HCT116 (cell line): ENCODE results near the gene CLDN12. TPM values are rescaled to one million over a fixed set of nuclear protein-coding genes. Genes with fewer than 3 reads are reported as not detected.

Experiments used
- ATAC-seq: fragments of 200-7000 bp; cut with Tn5 transposase; 2 replicates; pipeline ENCODE4 v1.9.1; 2020; ENCODE audit warnings: mild to moderate bottlenecking, moderate library complexity
- BruUV-seq: library from RNA; stranded (reverse); fragments of 400-500 nt; replicated peaks from 2 replicates; lab custom pipeline; 2021; lab: Mats Ljungman, UMichigan
- CTCF ChIA-PET: fragments of 300-600 bp; sonication (Branson Sonifier 250); formaldehyde crosslinking; loops from one replicate; lab custom pipeline; 2021; ENCODE audit warnings: antibody characterized with exemption; lab: Charles Lee
- POLR2A ChIA-PET: fragments of 300-600, 350-600 bp; sonication (Branson Sonifier 250); formaldehyde crosslinking; loops from one replicate; lab custom pipeline; 2021; ENCODE audit warnings: antibody characterized with exemption; lab: Charles Lee
- RAD21 ChIA-PET, 2 experiments: fragments of 300-600 bp; sonication (Branson Sonifier 250); formaldehyde crosslinking; loops; one replicate each; lab custom pipeline; 2023; ENCODE audit warnings: low total read pairs in 2 of 2; ENCODE audit not compliant: uncharacterized antibody in 2 of 2, unreplicated experiment in 2 of 2, low non-redundant PET in 1 of 2; lab: Charles Lee
- DNase-seq: peaks from one replicate; pipeline ENCODE4 v3.0.0-alpha.2; 2010; ENCODE audit warnings: low read depth, low spot score
- H2AFZ ChIP-seq: fragments of 200-600 bp; shearing (Covaris generic), sonication (generic); 2 replicates; pipeline ENCODE4 v1.6.1; 2017; ENCODE audit warnings: low read depth, mixed run types, mixed read lengths, antibody characterized with exemption, low read length; ENCODE audit not compliant: poor library complexity, severe bottlenecking
- H3K27ac ChIP-seq: 2 replicates; pipeline ENCODE4 v1.5.1; 2012; ENCODE audit warnings: low read depth, low read length
- H3K27me3 ChIP-seq: fragments of 200-600 bp; sonication (generic); 2 replicates; pipeline ENCODE4 v1.6.1; 2016; ENCODE audit warnings: mixed run types, low read length, mixed read lengths; ENCODE audit not compliant: insufficient read depth
- H3K36me3 ChIP-seq, 2 experiments: fragments of 200-500 bp in 1 of 2; fragments of 200-600 bp in 1 of 2; sonication (Bioruptor generic) in 1 of 2; sonication (generic) in 1 of 2; 2 replicates each; pipeline versions ENCODE4 v1.5.1 to v1.6.1; 2014 to 2016; ENCODE audit warnings: low read length in 2 of 2, inconsistent platforms in 1 of 2, mixed read lengths in 1 of 2, mixed run types in 1 of 2; ENCODE audit not compliant: insufficient read depth in 2 of 2, control insufficient read depth in 1 of 2
- H3K4me1 ChIP-seq, 2 experiments: fragments of 200-600 bp in 1 of 2; sonication (generic) in 1 of 2; 2 replicates each; pipeline versions ENCODE4 v1.5.1 to v1.6.1; 2012 to 2017; ENCODE audit warnings: low read length in 2 of 2, inconsistent platforms in 1 of 2, mild to moderate bottlenecking in 1 of 2, mixed read lengths in 1 of 2, mixed run types in 1 of 2, moderate library complexity in 1 of 2; ENCODE audit not compliant: insufficient read depth in 2 of 2, control insufficient read depth in 1 of 2
- H3K4me2 ChIP-seq: fragments of 200-600 bp; sonication (generic); 2 replicates; pipeline ENCODE4 v1.6.1; 2017; ENCODE audit warnings: mixed run types, low read length, mixed read lengths
- H3K4me3 ChIP-seq, 2 experiments: fragments of 200-600 bp in 1 of 2; sonication (generic) in 1 of 2; replicated peaks in 1 of 2; 2 replicates each; pipeline ENCODE4 v1.5.1; 2011 to 2016; ENCODE audit warnings: low read length in 2 of 2, control low read depth in 1 of 2, low read depth in 1 of 2, mild to moderate bottlenecking in 1 of 2, mixed read lengths in 1 of 2, mixed run types in 1 of 2
- H3K79me2 ChIP-seq: fragments of 200-600 bp; sonication (generic); 2 replicates; pipeline ENCODE4 v1.6.1; 2017; ENCODE audit warnings: mild to moderate bottlenecking, mixed run types, low read length, moderate library complexity, mixed read lengths; ENCODE audit not compliant: insufficient read depth
- H3K9ac ChIP-seq: fragments of 200-600 bp; sonication (generic); 2 replicates; pipeline ENCODE4 v1.6.1; 2016; ENCODE audit warnings: low read length, mixed read lengths
- H3K9me2 ChIP-seq: fragments of 200-600 bp; sonication (generic), shearing (Covaris generic); 2 replicates; pipeline ENCODE4 v1.6.1; 2017; ENCODE audit warnings: mixed run types, mild to moderate bottlenecking, moderate library complexity; ENCODE audit not compliant: insufficient read depth
- H3K9me3 ChIP-seq, 2 experiments: fragments of 200-500 bp in 1 of 2; fragments of 200-600 bp in 1 of 2; sonication (Bioruptor generic) in 1 of 2; sonication (generic) in 1 of 2; 2 replicates each; pipeline ENCODE4 v1.6.1; 2014 to 2017; ENCODE audit warnings: low read length in 2 of 2, mixed read lengths in 2 of 2, inconsistent platforms in 1 of 2, low read depth in 1 of 2, mild to moderate bottlenecking in 1 of 2, mixed run types in 1 of 2, moderate library complexity in 1 of 2; ENCODE audit not compliant: control insufficient read depth in 1 of 2, insufficient read depth in 1 of 2
- H4K20me1 ChIP-seq: fragments of 200-600 bp; sonication (generic), shearing (Covaris generic); 2 replicates; pipeline ENCODE4 v1.6.1; 2017; ENCODE audit warnings: mixed run types, mild to moderate bottlenecking, moderate library complexity; ENCODE audit not compliant: insufficient read depth
- CBX3 ChIP-seq: IDR thresholded peaks from 2 replicates; pipeline ENCODE4 v1.6.1; 2012; ENCODE audit warnings: low read depth
- CEBPB ChIP-seq: IDR thresholded peaks from 2 replicates; pipeline ENCODE4 v1.6.1; 2012; ENCODE audit warnings: low read depth
- CTCF ChIP-seq, 3 experiments: fragments of 200-600 bp in 1 of 3; sonication (generic) in 1 of 3; IDR thresholded peaks in 2 of 3; conservative IDR thresholded peaks in 1 of 3; 2 replicates each; pipeline ENCODE4 v1.5.1; 2012 to 2017; ENCODE audit warnings: low read depth in 2 of 3, low read length in 2 of 3, antibody characterized with exemption in 1 of 3, borderline replicate concordance in 1 of 3, control low read depth in 1 of 3, mild to moderate bottlenecking in 1 of 3, mixed read lengths in 1 of 3, mixed run types in 1 of 3, moderate library complexity in 1 of 3; ENCODE audit not compliant: insufficient read depth in 1 of 3
- EGR1 ChIP-seq: IDR thresholded peaks from 2 replicates; pipeline ENCODE4 v1.6.1; 2012; ENCODE audit warnings: low read depth
- JUND ChIP-seq: IDR thresholded peaks from 2 replicates; pipeline ENCODE4 v1.6.1; 2012
- MAX ChIP-seq: IDR thresholded peaks from 2 replicates; pipeline ENCODE4 v1.6.1; 2012
- REST ChIP-seq: IDR thresholded peaks from 2 replicates; pipeline ENCODE4 v1.6.1; 2012; ENCODE audit warnings: low read depth
- SIN3A ChIP-seq: IDR thresholded peaks from 2 replicates; pipeline ENCODE4 v1.6.1; 2012; ENCODE audit warnings: low read depth
- SP1 ChIP-seq: IDR thresholded peaks from 2 replicates; pipeline ENCODE4 v1.6.1; 2012; ENCODE audit warnings: low read depth
- ZBTB33 ChIP-seq: IDR thresholded peaks from 2 replicates; pipeline ENCODE4 v1.6.1; 2011; ENCODE audit warnings: mild to moderate bottlenecking, low read length, moderate library complexity; ENCODE audit not compliant: insufficient replicate concordance; ENCODE audit errors: extremely low read depth
- ZFX ChIP-seq: fragments of 450-650 bp; IDR thresholded peaks from 2 replicates; pipeline ENCODE4 v1.6.1; 2017
- intact Hi-C: fragments of 100-400 bp; cut with micrococcal nuclease; formaldehyde crosslinking; loops from 2 replicates; pipeline ENCODE4 v1.10.0; 2022
- total RNA-seq: library from RNA; stranded (reverse); gene quantifications from one replicate; pipeline ENCODE4 v1.2.1, GENCODE V29; 2021; ENCODE audit not compliant: unreplicated experiment

The CLDN12 gene
- total RNA-seq, 1 experiment from 2014 or later = 30.6 TPM

GRCh38 chr7:90404777-90405176 lies 1.5 kb downstream of the CLDN12 start:
- peaks cover 3 to 11% of the 10 kb centered on the region in 2 experiments; a peak in 3 of 4 replicates for H3K4me1 ChIP-seq
- no peaks in the 10 kb centered on the region for H4K20me1 ChIP-seq
- no peak for ATAC-seq
- intact Hi-C loops = no loop called here
- no peaks in the 10 kb centered on the region for H3K27me3 ChIP-seq
- no peak overlapping the region for H3K27ac ChIP-seq
- H3K9ac ChIP-seq = no peak overlapping the region
- H3K36me3 ChIP-seq = peaks cover 0 to 11% of the 10 kb centered on the region in 2 experiments; a peak in 2 of 4 replicates
- TF ChIP-seq SP1 = no peak
- no peak for TF ChIP-seq MAX
- no peak for TF ChIP-seq JUND
- no peak for TF ChIP-seq REST
- TF ChIP-seq EGR1 = no peak
- no peak for TF ChIP-seq CBX3
- TF ChIP-seq CEBPB = no peak
- TF ChIP-seq CTCF (IDR thresholded peaks at IDR 0.05 in 2 of 3, conservative IDR thresholded peaks at IDR 0.05 in 1 of 3; ENCODE audit: borderline replicate concordance in 1 of 3, insufficient read depth in 1 of 3, low read depth in 2 of 3, low read length in 2 of 3) = no peak
- no peak for TF ChIP-seq ZFX
- no peak for TF ChIP-seq ZBTB33
- TF ChIP-seq SIN3A = no peak
- no peak overlapping the region for H2AFZ ChIP-seq
- H3K4me2 ChIP-seq = peak overlapping the region; percentile 76; the same call in 1 of the 2 replicates
- ChIA-PET RAD21 (no interaction called here), POLR2A (no interaction called here), CTCF (no interaction called here)
- BruUV-seq = no TSS peak
- H3K79me2 ChIP-seq = peaks cover 15% of the 10 kb centered on the region
- H3K9me2 ChIP-seq = no peaks in the 10 kb centered on the region
- DNase-seq = no peak
- no peaks in the 10 kb centered on the region for H3K9me3 ChIP-seq
- no peak overlapping the region; a peak in 1 of 4 replicates for H3K4me3 ChIP-seq
